ENCODE data around the gene MYO5C. TPM values are rescaled to one million over a fixed set of nuclear protein-coding genes. Genes with fewer than 3 reads are reported as not detected.

The MYO5C gene
- total RNA-seq, 1 donor from 2014 or later, result 16.9 TPM

DNA sequence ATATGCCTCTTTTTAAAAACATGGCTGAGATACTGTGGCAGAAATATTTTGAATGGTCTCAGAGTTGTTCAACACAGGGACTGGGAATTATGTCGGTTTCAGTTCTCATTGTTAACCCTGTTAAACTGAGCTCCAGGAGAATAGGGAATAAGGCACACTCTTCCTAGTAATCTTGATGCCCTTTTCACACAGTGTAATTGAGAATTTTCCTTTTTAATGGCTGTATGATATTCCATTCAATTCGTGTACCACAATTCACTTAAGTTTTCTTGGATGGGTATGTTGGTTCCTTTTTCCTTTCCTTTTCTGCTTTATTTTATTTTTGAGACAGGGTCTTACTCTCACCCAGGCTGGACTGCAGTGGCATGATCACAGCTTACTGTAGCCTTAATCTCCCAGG is 149.3 kb downstream of the MYO5C start:
- no peak for DNase-seq (ENCODE audit: low read depth)
- TF ChIP-seq CTCF (conservative IDR thresholded peaks at IDR 0.05; ENCODE audit: low read depth, low read length), result no peak
- H3K4me3 ChIP-seq (ENCODE audit: low read depth, low read length), result no peak overlapping the region

DNA sequence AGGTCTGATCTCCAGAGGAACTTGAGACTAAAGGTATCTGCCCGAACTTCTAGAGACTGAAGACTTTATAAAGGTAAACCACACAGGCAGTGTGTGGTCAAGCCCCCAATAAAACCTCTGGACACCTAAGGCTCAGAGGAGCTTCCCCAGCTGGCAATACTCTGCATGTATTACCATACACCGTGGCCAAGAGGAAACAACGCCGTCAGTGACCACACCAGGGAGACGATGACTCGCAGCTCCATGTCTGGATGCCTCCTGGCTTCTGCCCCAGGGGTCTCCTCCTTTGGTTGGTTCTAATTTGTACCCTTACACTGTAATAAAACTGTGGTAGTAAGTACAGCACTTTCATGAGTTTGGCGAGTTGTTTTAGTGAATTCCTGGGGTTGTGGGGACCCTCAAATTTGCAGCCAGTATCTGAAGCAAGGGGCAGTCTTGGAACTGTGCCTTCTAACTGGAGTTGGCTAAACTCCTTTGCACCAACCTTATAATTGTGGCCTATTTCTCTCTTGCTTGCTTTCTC is 150.9 kb downstream of the MYO5C start:
- H3K4me3 ChIP-seq (ENCODE audit: low read depth, low read length), result no peak overlapping the region
- no peak for TF ChIP-seq CTCF (conservative IDR thresholded peaks at IDR 0.05; ENCODE audit: low read depth, low read length)
- no peak for DNase-seq (ENCODE audit: low read depth)

DNA sequence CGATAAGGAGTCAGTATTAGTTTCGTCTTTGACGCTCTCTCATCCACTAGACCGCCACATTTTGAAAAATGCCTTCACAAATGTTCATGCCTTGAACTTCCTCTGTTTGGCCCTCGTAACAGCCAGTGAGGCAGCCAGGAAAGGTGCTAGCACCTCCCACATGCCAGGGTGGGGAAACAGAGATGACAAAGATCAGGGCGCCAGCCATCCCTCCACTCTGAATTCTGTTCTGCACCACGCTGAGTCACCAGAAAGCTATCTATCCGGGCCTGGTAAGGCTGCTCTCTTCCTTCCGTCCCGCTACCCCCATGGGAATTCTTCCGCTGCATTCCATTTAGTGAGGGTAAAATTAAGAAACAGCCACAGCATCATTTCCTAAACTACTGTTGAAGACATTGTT is 151.7 kb downstream of the MYO5C start:
- peak; percentile 15 for DNase-seq (ENCODE audit: low read depth)
- TF ChIP-seq CTCF (conservative IDR thresholded peaks at IDR 0.05; ENCODE audit: low read depth, low read length), result no peak
- no peak overlapping the region for H3K4me3 ChIP-seq (ENCODE audit: low read depth, low read length)

Other genes starting within 250 kb of the MYO5C start
- 0.51 and 0.58 TPM in 2 replicates for gene BCL2L10, start 183.0 kb downstream of the MYO5C start, total RNA-seq
- 23.7 and 32.1 TPM in 2 replicates for gene GNB5, start 104.4 kb downstream of the MYO5C start, total RNA-seq
- gene MYO5A, start 233.1 kb upstream of the MYO5C start, total RNA-seq, result 11.8 and 15.7 TPM in 2 replicates